ENCODE measurements around the gene RBP5. TPM values are rescaled to one million over a fixed set of nuclear protein-coding genes. Genes with fewer than 3 reads are reported as not detected.

Gene RBP5
- total and polyA plus RNA-seq, 10 of the 15 experiments (the other 5 are each of a cell fraction or from before 2014, with no cell fraction given), result 0.11 to 1.1 (median 0.31) TPM; not detected in 4

DNA sequence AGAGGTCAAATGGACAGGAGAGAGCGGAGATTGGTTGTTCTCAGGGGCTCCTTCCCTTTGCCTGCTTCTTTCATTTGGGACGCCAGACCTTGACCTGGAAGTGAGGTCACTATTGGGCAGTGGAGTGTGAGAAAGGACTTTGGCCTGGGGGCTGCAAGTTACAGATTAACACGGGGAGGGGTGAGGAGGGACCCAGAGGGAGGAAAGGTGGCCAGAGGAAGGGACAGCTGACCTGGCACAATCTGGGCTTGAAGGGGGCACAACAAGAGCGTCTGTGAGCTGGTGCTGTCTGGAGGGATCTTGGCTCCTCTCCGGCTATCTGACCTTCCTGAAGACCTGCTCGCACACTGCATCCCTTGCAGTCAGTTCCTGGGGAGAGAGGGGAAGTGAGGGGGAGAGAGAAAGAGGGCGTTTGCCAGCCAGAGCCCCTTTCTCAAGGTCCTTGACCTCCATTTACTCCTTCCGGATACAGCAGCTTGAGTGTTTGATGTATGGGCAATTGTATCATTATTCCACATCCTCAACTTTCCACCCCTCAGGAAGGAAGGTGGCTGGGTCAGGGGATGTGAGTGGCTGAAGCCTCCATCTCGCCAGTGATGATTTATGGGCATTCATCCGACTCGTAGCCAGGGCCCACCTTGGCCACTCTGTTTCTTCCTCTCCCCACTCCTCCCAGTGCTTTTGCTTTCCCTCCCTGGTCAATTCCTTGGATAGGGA is 4.7 kb downstream of the RBP5 start:
- no peak overlapping the region for H2AFZ ChIP-seq (ENCODE audit: control insufficient read depth, low read depth, low read length)
- whole genome bisulfite sequencing (ENCODE audit: insufficient coverage, insufficient replicate concordance, low lambda C conversion rate, missing lambda C conversion rate), result 57% methylated on average over 11 of the region's 11 CpGs
- H3K9ac ChIP-seq (ENCODE audit: control insufficient read depth, insufficient read depth, low read length), result no peak overlapping the region
- no peak overlapping the region for H3K4me3 ChIP-seq
- ATAC-seq, result no peak
- ChIA-PET CTCF (interaction anchor here (1.5 to 5.1 kb wide), 2 partner anchors 11 to 17 kb away, joined by 3 to 21 read pairs; no protein-coding TSS in a partner anchor), RAD21 (ENCODE audit: unreplicated experiment) (no interaction called here), SMC1A (ENCODE audit: uncharacterized antibody, unreplicated experiment) (interaction anchor here (1.3 kb wide), 1 partner anchor 70 kb away, joined by 4 read pairs; no protein-coding TSS in a partner anchor), POLR2A (interaction anchor here (0.6 kb wide), 1 partner anchor 237 kb away, joined by 3 read pairs; no protein-coding TSS in a partner anchor)
- FAIRE-seq, result no peak
- H4K20me1 ChIP-seq (ENCODE audit: control insufficient read depth, insufficient read depth), result no peaks in the 10 kb centered on the region
- no peaks in the 10 kb centered on the region for H3K79me2 ChIP-seq (ENCODE audit: control insufficient read depth, insufficient read depth, low read length)
- DNase-seq (ENCODE audit: low read depth, low spot score), result no peak
- H3K4me1 ChIP-seq (ENCODE audit: control insufficient read depth, insufficient read depth, low read length), result no peaks in the 10 kb centered on the region
- H3K9me3 ChIP-seq (replicated peaks; ENCODE audit: control insufficient read depth, insufficient read depth, low read length), result no peaks in the 10 kb centered on the region
- H3K27ac ChIP-seq (ENCODE audit: control insufficient read depth, insufficient read depth), result no peak overlapping the region
- in situ Hi-C loops (cut with MboI) (no loop called here), intact Hi-C loops (cut with micrococcal nuclease; ENCODE audit: unreplicated experiment) (no loop called here)
- H3K4me2 ChIP-seq (ENCODE audit: control insufficient read depth, insufficient read depth), result no peak overlapping the region
- TF ChIP-seq ETV6 (conservative IDR thresholded peaks at IDR 0.05 in 1 of 2, IDR thresholded peaks at IDR 0.05 in 1 of 2; ENCODE audit: borderline replicate concordance in 1 of 2, low read depth in 1 of 2) (no peak), IRF4 (IDR thresholded peaks at IDR 0.05; ENCODE audit: low read depth, low read length) (no peak), ZNF274 (IDR thresholded peaks at IDR 0.05; ENCODE audit: insufficient read depth, insufficient read length) (no peak), GABPA (IDR thresholded peaks at IDR 0.05; ENCODE audit: low read depth) (no peak)
- BruUV-seq (replicated peaks), result TSS peak; percentile 20
- H3K36me3 ChIP-seq (ENCODE audit: control insufficient read depth in 2 of 2, insufficient read depth in 2 of 2, low read length in 1 of 2), result peaks cover 0 to 2% of the 10 kb centered on the region in 2 experiments; a peak in 1 of 4 replicates
- H3K27me3 ChIP-seq (replicated peaks in 1 of 2; ENCODE audit: control insufficient read depth in 2 of 2, insufficient read depth in 2 of 2, low read length in 1 of 2), result no peaks in the 10 kb centered on the region
